Activated naive CD4-positive, alpha-beta T cell treated with anti-CD3 and anti-CD28 coated beads, Interleukin-2, amount 10 ng/mL, durations not matched to agents 7 days and 5 days (primary cell): ENCODE measurements around the gene NACA2.

ENCODE experiments used
- CTCF ChIA-PET: fragments of 350-600 bp; sonication (Branson Sonifier 250); formaldehyde crosslinking; loops from one replicate; lab custom pipeline; 2021; ENCODE audit warnings: antibody characterized with exemption; lab: Charles Lee
- DNase-seq: peaks from one replicate; pipeline ENCODE4 v3.0.0-alpha.2; 2020
- H3K27ac Mint-ChIP-seq: one replicate; pipeline ENCODE4 v1.8.0; 2021; ENCODE audit warnings: mild to moderate bottlenecking, moderate library complexity, mixed read lengths
- H3K27me3 Mint-ChIP-seq: one replicate; pipeline ENCODE4 v1.8.0; 2021; ENCODE audit warnings: mild to moderate bottlenecking, mixed read lengths
- H3K36me3 Mint-ChIP-seq: one replicate; pipeline ENCODE4 v1.8.0; 2021; ENCODE audit warnings: mixed read lengths
- H3K4me1 Mint-ChIP-seq: one replicate; pipeline ENCODE4 v1.8.0; 2021; ENCODE audit warnings: mixed read lengths
- H3K4me3 Mint-ChIP-seq: one replicate; pipeline ENCODE4 v1.8.0; 2021; ENCODE audit warnings: mild to moderate bottlenecking, moderate library complexity, mixed read lengths
- H3K9me3 Mint-ChIP-seq: one replicate; pipeline ENCODE4 v1.8.0; 2021; ENCODE audit warnings: mixed read lengths

The NACA2 gene

GRCh38 chr17:61619493-61619892 is 28.5 kb upstream of the NACA2 start:
- CTCF ChIA-PET, result no interaction called here
- no peaks in the 10 kb centered on the region for H3K4me1 Mint-ChIP-seq
- H3K36me3 Mint-ChIP-seq, result peaks cover 1% of the 10 kb centered on the region
- H3K27me3 Mint-ChIP-seq, result peaks cover 14% of the 10 kb centered on the region
- peaks cover 6% of the 10 kb centered on the region for H3K9me3 Mint-ChIP-seq
- no peak overlapping the region for H3K27ac Mint-ChIP-seq
- DNase-seq, result no peak
- H3K4me3 Mint-ChIP-seq, result no peak overlapping the region

- peaks cover 6% of the 10 kb centered on the region for H3K9me3 Mint-ChIP-seq
- peaks cover 1% of the 10 kb centered on the region for H3K36me3 Mint-ChIP-seq
- H3K4me1 Mint-ChIP-seq, result no peaks in the 10 kb centered on the region
- H3K27ac Mint-ChIP-seq, result no peak overlapping the region
- H3K27me3 Mint-ChIP-seq, result peaks cover 14% of the 10 kb centered on the region
- DNase-seq, result no peak
- CTCF ChIA-PET, result no interaction called here
- no peak overlapping the region for H3K4me3 Mint-ChIP-seq
Observed at GRCh38 chr17:61618950-61619349, 27.9 kb upstream of the NACA2 start.

DNA sequence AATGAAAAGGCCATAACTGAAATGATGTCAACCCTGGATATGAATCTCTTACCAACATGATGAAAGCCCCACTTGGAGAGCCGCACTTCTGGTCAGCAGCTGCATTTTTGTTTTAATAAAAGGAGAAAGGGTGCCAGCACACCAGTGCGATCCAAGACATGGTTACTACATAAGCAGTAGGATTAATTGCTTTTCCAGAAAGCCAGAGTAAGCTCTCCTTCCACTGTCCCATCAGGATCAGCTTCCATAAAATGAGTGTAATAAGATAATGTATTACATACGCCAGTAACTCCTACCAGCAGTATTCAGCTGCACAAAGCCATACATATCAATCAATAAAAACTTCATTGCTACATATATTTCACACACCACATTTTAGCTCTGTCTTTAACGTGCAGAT is 26.3 kb upstream of the NACA2 start:
- no peak for DNase-seq
- Mint-ChIP-seq H3K27me3 (peaks cover 23% of the 10 kb centered on the region), H3K9me3 (peaks cover 6% of the 10 kb centered on the region), H3K4me3 (no peak overlapping the region), H3K36me3 (peaks cover 1% of the 10 kb centered on the region), H3K4me1 (no peaks in the 10 kb centered on the region), H3K27ac (no peak overlapping the region)
- CTCF ChIA-PET, result interaction anchor here (1.1 kb wide), 1 partner anchor 19 kb away, joined by 4 read pairs; no protein-coding TSS in a partner anchor

- CTCF ChIA-PET, result no interaction called here
- Mint-ChIP-seq H3K9me3 (peaks cover 6% of the 10 kb centered on the region), H3K4me1 (no peaks in the 10 kb centered on the region), H3K36me3 (peaks cover 1% of the 10 kb centered on the region), H3K4me3 (no peak overlapping the region), H3K27ac (no peak overlapping the region), H3K27me3 (peaks cover 23% of the 10 kb centered on the region)
- no peak for DNase-seq
Observed at GRCh38 chr17:61616783-61617182, 25.8 kb upstream of the NACA2 start.

DNA sequence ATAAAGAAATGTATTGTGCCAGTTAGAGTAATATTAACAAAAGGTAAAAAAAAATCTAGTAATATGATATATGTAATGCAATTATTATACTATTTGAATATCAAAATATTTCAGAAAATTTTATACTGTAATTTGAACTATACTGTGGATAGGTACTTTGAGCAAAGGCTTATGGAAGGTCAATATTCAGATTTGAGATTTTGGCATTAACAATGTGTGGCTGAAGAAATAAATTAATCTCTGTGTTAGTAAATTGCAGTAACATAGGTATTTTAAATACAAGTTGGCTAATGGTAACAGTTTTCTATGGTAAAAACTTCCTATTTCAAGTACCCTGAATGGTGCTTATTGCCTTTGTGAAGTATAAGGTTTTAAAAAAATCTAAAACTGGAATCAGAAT is 23.2 kb upstream of the NACA2 start:
- H3K4me3 Mint-ChIP-seq, result no peak overlapping the region
- no peak for DNase-seq
- H3K27me3 Mint-ChIP-seq, result peaks cover 17% of the 10 kb centered on the region
- CTCF ChIA-PET, result no interaction called here
- no peaks in the 10 kb centered on the region for H3K9me3 Mint-ChIP-seq
- no peak overlapping the region for H3K27ac Mint-ChIP-seq
- H3K36me3 Mint-ChIP-seq, result no peaks in the 10 kb centered on the region
- H3K4me1 Mint-ChIP-seq, result no peaks in the 10 kb centered on the region

GRCh38 chr17:61611323-61611722 is 20.3 kb upstream of the NACA2 start:
- Mint-ChIP-seq H3K4me3 (no peak overlapping the region), H3K27ac (no peak overlapping the region), H3K4me1 (no peaks in the 10 kb centered on the region), H3K9me3 (no peaks in the 10 kb centered on the region), H3K27me3 (peaks cover 20% of the 10 kb centered on the region), H3K36me3 (no peaks in the 10 kb centered on the region)
- CTCF ChIA-PET, result no interaction called here
- DNase-seq, result no peak

GRCh38 chr17:61605692-61606091 is 14.7 kb upstream of the NACA2 start:
- Mint-ChIP-seq H3K27me3 (peaks cover 3% of the 10 kb centered on the region), H3K4me1 (no peaks in the 10 kb centered on the region), H3K4me3 (no peak overlapping the region), H3K27ac (no peak overlapping the region), H3K36me3 (no peaks in the 10 kb centered on the region), H3K9me3 (no peaks in the 10 kb centered on the region)
- CTCF ChIA-PET, result no interaction called here
- DNase-seq, result no peak

- Mint-ChIP-seq H3K27me3 (peaks cover 5% of the 10 kb centered on the region), H3K27ac (no peak overlapping the region), H3K4me3 (no peak overlapping the region), H3K9me3 (no peaks in the 10 kb centered on the region), H3K4me1 (no peaks in the 10 kb centered on the region), H3K36me3 (no peaks in the 10 kb centered on the region)
- no peak for DNase-seq
- CTCF ChIA-PET, result no interaction called here
Observed at GRCh38 chr17:61601297-61601696, 10.3 kb upstream of the NACA2 start.

DNA sequence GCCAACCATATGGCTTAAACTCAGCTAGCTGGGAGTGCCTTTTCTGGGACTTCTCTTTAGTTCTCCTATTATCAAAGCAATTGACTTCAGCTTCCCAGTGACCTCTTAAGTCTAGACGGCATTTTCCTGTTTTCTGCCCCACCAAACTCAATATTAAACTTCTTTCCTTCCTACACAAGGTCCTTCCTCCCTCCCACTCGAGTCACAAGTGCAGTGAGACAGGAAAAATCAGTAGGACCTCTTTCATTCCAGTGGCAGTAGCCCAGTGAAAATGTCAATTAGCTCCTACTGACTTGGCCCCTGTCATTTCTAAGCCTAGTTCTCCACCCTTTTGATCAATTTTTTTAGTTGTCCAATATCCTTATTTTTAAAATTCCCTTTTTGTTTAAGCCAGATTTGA is 9.6 kb upstream of the NACA2 start:
- H3K4me3 Mint-ChIP-seq, result no peak overlapping the region
- H3K9me3 Mint-ChIP-seq, result no peaks in the 10 kb centered on the region
- peaks cover 12% of the 10 kb centered on the region for H3K27me3 Mint-ChIP-seq
- H3K4me1 Mint-ChIP-seq, result no peaks in the 10 kb centered on the region
- no peaks in the 10 kb centered on the region for H3K36me3 Mint-ChIP-seq
- H3K27ac Mint-ChIP-seq, result no peak overlapping the region
- no peak for DNase-seq
- CTCF ChIA-PET, result no interaction called here

DNA sequence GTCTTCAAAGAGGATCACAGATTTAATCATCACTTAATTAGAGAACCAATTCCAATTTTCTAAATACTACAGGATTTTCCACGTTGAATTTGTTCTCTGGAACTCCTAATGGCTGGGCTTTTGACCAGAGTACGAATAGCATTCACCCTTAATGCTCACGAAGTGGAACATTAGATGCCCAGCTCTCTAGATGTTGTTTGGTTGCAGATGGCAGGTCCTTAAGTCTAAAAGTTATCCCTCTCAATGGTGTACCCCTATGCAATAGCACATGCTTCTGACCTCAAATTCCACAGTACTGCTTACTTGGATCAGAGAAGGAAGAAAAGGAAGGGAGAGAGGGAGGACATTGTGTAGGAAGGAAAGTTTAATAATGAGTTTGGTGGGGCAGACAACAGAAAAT is 8.6 kb upstream of the NACA2 start:
- H3K27ac Mint-ChIP-seq, result no peak overlapping the region
- H3K4me1 Mint-ChIP-seq, result no peaks in the 10 kb centered on the region
- CTCF ChIA-PET, result no interaction called here
- H3K27me3 Mint-ChIP-seq, result peaks cover 16% of the 10 kb centered on the region
- H3K36me3 Mint-ChIP-seq, result no peaks in the 10 kb centered on the region
- H3K4me3 Mint-ChIP-seq, result no peak overlapping the region
- H3K9me3 Mint-ChIP-seq, result no peaks in the 10 kb centered on the region
- no peak for DNase-seq

- Mint-ChIP-seq H3K9me3 (no peaks in the 10 kb centered on the region), H3K4me3 (no peak overlapping the region), H3K27ac (no peak overlapping the region), H3K4me1 (no peaks in the 10 kb centered on the region), H3K36me3 (no peaks in the 10 kb centered on the region), H3K27me3 (peaks cover 25% of the 10 kb centered on the region)
- DNase-seq, result no peak
- CTCF ChIA-PET, result interaction anchor here (0.6 kb wide), 1 partner anchor 574 kb away, joined by 4 read pairs; no protein-coding TSS in a partner anchor
Observed at GRCh38 chr17:61598014-61598413, 7.0 kb upstream of the NACA2 start.

- no peak overlapping the region for H3K4me3 Mint-ChIP-seq
- H3K4me1 Mint-ChIP-seq, result no peaks in the 10 kb centered on the region
- peaks cover 27% of the 10 kb centered on the region for H3K27me3 Mint-ChIP-seq
- no peak for DNase-seq
- CTCF ChIA-PET, result interaction anchor here (0.6 kb wide), 1 partner anchor 575 kb away, joined by 4 read pairs; no protein-coding TSS in a partner anchor
- H3K9me3 Mint-ChIP-seq, result no peaks in the 10 kb centered on the region
- H3K36me3 Mint-ChIP-seq, result no peaks in the 10 kb centered on the region
- H3K27ac Mint-ChIP-seq, result no peak overlapping the region
Observed at GRCh38 chr17:61597607-61598006, 6.6 kb upstream of the NACA2 start.

DNA sequence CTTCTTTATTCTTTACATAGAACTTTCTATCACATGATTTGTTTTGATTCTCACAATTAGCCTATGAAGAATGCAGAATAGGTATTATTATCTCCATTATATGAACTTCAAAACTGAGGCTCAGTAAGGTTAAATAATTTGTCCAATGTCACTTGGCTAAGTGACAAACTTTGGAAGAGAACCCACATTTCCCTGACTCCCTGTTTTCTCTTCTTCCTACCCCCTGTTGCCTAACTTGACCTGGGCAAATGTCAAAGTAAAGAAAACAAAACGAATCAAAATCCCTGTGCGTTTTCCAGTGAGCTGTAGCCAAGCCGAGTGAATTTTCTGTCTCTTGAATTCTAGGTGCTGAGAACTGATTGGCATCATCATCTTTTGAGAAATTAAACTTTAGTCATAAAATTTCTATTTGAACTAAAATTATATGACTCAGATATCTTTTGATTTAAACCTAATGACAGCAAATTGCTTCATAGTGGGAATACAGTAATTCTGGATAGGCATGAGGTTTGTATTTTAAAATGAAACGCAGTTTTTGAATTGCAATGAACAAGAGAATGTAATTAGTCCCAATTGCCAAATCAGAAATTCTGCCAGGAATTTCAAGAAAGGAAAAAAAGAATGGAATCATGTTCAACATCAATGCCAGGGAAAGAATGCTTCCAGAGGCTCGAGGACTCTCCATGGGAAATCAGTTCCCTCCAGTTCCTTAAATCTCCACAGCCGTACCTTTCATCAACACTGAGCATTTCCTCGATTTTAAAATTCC is 4.6 kb upstream of the NACA2 start:
- Mint-ChIP-seq H3K36me3 (no peaks in the 10 kb centered on the region), H3K27ac (no peak overlapping the region), H3K4me1 (no peaks in the 10 kb centered on the region), H3K9me3 (no peaks in the 10 kb centered on the region), H3K4me3 (no peak overlapping the region), H3K27me3 (peaks cover 27% of the 10 kb centered on the region)
- CTCF ChIA-PET, result interaction anchor here (0.7 kb wide), 1 partner anchor 514 kb away, joined by 3 read pairs; no protein-coding TSS in a partner anchor
- DNase-seq, result no peak

GRCh38 chr17:61594294-61594825 is 3.3 kb upstream of the NACA2 start:
- H3K4me1 Mint-ChIP-seq, result no peaks in the 10 kb centered on the region
- DNase-seq, result no peak
- H3K27ac Mint-ChIP-seq, result no peak overlapping the region
- H3K27me3 Mint-ChIP-seq, result peaks cover 27% of the 10 kb centered on the region
- H3K9me3 Mint-ChIP-seq, result no peaks in the 10 kb centered on the region
- no peaks in the 10 kb centered on the region for H3K36me3 Mint-ChIP-seq
- H3K4me3 Mint-ChIP-seq, result no peak overlapping the region
- CTCF ChIA-PET, result no interaction called here

- Mint-ChIP-seq H3K4me3 (no peak overlapping the region), H3K27ac (no peak overlapping the region), H3K36me3 (no peaks in the 10 kb centered on the region), H3K9me3 (no peaks in the 10 kb centered on the region), H3K27me3 (peaks cover 27% of the 10 kb centered on the region), H3K4me1 (no peaks in the 10 kb centered on the region)
- DNase-seq, result no peak
- CTCF ChIA-PET, result no interaction called here
Observed at GRCh38 chr17:61593426-61593825, 2.4 kb upstream of the NACA2 start.
